WI38 (cell line): Measurements from ENCODE around the gene E2F7.
"Not testable (repeated sequence)": the region's sequence is repeated elsewhere in the genome, so short reads cannot be mapped to it uniquely, and the experiment has no call there.

Source experiments
- H3K4me3 ChIP-seq: 2 replicates; pipeline ENCODE4 v1.5.1; 2011; ENCODE audit warnings: low read depth, mild to moderate bottlenecking, control low read depth, low read length
- CTCF ChIP-seq: IDR thresholded peaks from 2 replicates; pipeline ENCODE4 v1.5.1; 2012; ENCODE audit warnings: low read depth, mild to moderate bottlenecking, control low read depth, low read length

The E2F7 gene

GRCh38 chr12:77102123-77102522 lies 36.8 kb upstream of the E2F7 start:
- H3K4me3 ChIP-seq: no peak overlapping the region
- TF ChIP-seq CTCF: no peak

GRCh38 chr12:77099799-77100198 lies 34.4 kb upstream of the E2F7 start:
- no peak for TF ChIP-seq CTCF
- H3K4me3 ChIP-seq: no peak overlapping the region

- no peak overlapping the region for H3K4me3 ChIP-seq
- TF ChIP-seq CTCF: no peak
Observed at GRCh38 chr12:77097846-77098245, 32.5 kb upstream of the E2F7 start.

- H3K4me3 ChIP-seq: not testable (repeated sequence)
Observed at GRCh38 chr12:77092227-77092626, 26.9 kb upstream of the E2F7 start.

GRCh38 chr12:77089686-77090220 lies 24.4 kb upstream of the E2F7 start:
- no peak overlapping the region for H3K4me3 ChIP-seq
- TF ChIP-seq CTCF: no peak

GRCh38 chr12:77087427-77087826 lies 22.1 kb upstream of the E2F7 start:
- no peak overlapping the region for H3K4me3 ChIP-seq
- TF ChIP-seq CTCF: no peak

GRCh38 chr12:77082021-77082420 lies 16.7 kb upstream of the E2F7 start:
- no peak for TF ChIP-seq CTCF
- H3K4me3 ChIP-seq: no peak overlapping the region

- no peak for TF ChIP-seq CTCF
- H3K4me3 ChIP-seq: no peak overlapping the region
Observed at GRCh38 chr12:77079631-77080030, 14.3 kb upstream of the E2F7 start.
